Uterus (tissue), 2 donors: ENCODE results near the gene TICAM2.

Experiments used
- CTCF ChIP-seq, 4 experiments: fragments of 200-600 bp in 2 of 4; fragments of 450-650 bp in 2 of 4; sonication (generic) in 2 of 4; IDR thresholded peaks; one replicate each; pipeline ENCODE4 v1.5.1; 2016 to 2019; ENCODE audit warnings: antibody characterized with exemption in 4 of 4, mild to moderate bottlenecking in 2 of 4, moderate library complexity in 1 of 4
- POLR2A ChIP-seq, 2 donors: fragments of 450-650 bp; IDR thresholded peaks; one replicate each; pipeline ENCODE4 v1.6.1; 2016; ENCODE audit warnings: antibody characterized with exemption in 2 of 2, mild to moderate bottlenecking in 1 of 2, moderate library complexity in 1 of 2

GRCh38 chr5:115583474-115583873 is 18.8 kb downstream of the TICAM2 start:
- TF ChIP-seq CTCF (IDR thresholded peaks at IDR 0.05) (no peak), POLR2A (IDR thresholded peaks at IDR 0.05) (no peak)
